Left ventricle myocardium inferior (tissue), 1 donor: ENCODE results near the gene DYSF. TPM values are rescaled to one million over a fixed set of nuclear protein-coding genes. Genes with fewer than 3 reads are reported as not detected.

Experiments
- DNase-seq: peaks from one replicate; pipeline ENCODE4 v3.0.0-alpha.2; 2020
- H3K27ac ChIP-seq: fragments of 200-600 bp; replicated peaks from 2 replicates; pipeline ENCODE4 v1.8.0; 2021
- H3K27me3 ChIP-seq: fragments of 200-600 bp; 2 replicates; pipeline ENCODE4 v1.8.0; 2021; ENCODE audit warnings: low read depth
- H3K36me3 ChIP-seq: fragments of 200-600 bp; 2 replicates; pipeline ENCODE4 v1.8.0; 2021
- H3K4me1 ChIP-seq: fragments of 200-600 bp; 2 replicates; pipeline ENCODE4 v1.8.0; 2021
- H3K4me3 ChIP-seq: fragments of 200-600 bp; 2 replicates; pipeline ENCODE4 v1.8.0; 2021; ENCODE audit warnings: mild to moderate bottlenecking, moderate library complexity
- H3K9me3 ChIP-seq: fragments of 200-600 bp; replicated peaks from 2 replicates; pipeline ENCODE4 v1.8.0; 2021
- intact Hi-C: fragments of 100-400 bp; cut with micrococcal nuclease; formaldehyde crosslinking; loops from one replicate; pipeline ENCODE4 v1.11.0; 2022
- total RNA-seq: library from RNA; stranded (reverse); fragmentation: NEBNext Ultra II Directional; extraction: Animal tissue kit (Norgen Biotek cat#: 25700); gene quantifications from one replicate; pipeline ENCODE4 v1.2.1, GENCODE V29; 2021
- TF ChIP-seq, protein P1 (sequence below): fragments of 200-600 bp; IDR thresholded peaks from 2 replicates; pipeline ENCODE4 v1.8.0; 2021; ENCODE audit warnings: antibody characterized with exemption, mild to moderate bottlenecking, borderline replicate concordance
- donor health status: DM: no; HTN: yes; CAD: no; lungs with severe emphysema.

The DYSF gene
- total RNA-seq, 1 donor from 2014 or later, result 48.2 TPM

DNA sequence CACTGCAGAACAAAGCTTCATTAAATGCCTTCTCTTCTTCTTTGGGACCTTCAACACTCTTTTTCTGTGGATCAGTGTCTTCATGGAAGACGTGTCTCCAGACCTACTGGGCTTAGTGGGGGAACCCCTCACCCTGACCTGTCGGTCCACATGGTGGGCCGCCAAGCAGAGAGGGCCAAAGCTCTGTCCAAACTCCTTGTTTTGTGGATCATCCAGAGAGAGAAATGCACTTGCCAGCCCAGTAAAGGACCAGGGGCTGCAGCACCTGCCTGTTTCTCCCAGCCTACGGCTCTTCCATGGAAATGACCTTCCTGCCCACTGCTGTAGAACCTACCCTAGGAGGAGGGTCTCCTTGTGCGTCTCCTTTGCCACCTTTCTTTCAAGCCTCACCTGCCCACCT, 25.9 kb downstream of the DYSF start:
- H3K27me3 ChIP-seq, result no peaks in the 10 kb centered on the region
- intact Hi-C loops, result no loop called here

DNA sequence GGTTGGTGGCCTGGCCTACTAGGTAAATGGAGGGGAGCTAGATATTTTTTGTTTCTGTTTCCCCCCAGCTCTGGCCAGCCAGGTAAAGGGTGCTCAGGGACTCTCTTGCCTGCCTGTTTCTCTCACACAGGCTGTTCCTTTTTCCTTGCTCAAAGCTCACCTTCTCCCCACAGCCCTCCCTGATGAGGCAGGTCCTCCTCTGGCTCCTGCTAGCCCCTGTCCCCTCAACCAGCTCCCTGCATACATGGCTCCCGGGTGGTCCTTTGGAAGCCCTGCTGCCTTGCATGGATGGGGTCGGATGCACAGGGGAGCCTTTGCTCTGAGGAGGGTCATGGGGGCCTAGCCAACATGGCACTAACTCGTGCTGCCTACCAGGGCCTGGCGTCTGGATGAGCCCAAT, 27.8 kb downstream of the DYSF start:
- Histone ChIP-seq H3K27me3 (no peaks in the 10 kb centered on the region), H3K4me3 (no peak overlapping the region), H3K9me3 (no peaks in the 10 kb centered on the region), H3K36me3 (peaks cover 34% of the 10 kb centered on the region), H3K4me1 (peaks cover 33% of the 10 kb centered on the region), H3K27ac (no peak overlapping the region)
- intact Hi-C loops, result no loop called here
- TF ChIP-seq, protein P1, sequence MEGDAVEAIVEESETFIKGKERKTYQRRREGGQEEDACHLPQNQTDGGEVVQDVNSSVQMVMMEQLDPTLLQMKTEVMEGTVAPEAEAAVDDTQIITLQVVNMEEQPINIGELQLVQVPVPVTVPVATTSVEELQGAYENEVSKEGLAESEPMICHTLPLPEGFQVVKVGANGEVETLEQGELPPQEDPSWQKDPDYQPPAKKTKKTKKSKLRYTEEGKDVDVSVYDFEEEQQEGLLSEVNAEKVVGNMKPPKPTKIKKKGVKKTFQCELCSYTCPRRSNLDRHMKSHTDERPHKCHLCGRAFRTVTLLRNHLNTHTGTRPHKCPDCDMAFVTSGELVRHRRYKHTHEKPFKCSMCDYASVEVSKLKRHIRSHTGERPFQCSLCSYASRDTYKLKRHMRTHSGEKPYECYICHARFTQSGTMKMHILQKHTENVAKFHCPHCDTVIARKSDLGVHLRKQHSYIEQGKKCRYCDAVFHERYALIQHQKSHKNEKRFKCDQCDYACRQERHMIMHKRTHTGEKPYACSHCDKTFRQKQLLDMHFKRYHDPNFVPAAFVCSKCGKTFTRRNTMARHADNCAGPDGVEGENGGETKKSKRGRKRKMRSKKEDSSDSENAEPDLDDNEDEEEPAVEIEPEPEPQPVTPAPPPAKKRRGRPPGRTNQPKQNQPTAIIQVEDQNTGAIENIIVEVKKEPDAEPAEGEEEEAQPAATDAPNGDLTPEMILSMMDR, result no peak
- DNase-seq, result no peak

More for the DNA sequence above, 25.9 kb downstream of the DYSF start:
- TF ChIP-seq, protein P1, result no peak
- no peak overlapping the region for H3K27ac ChIP-seq
- no peaks in the 10 kb centered on the region for H3K9me3 ChIP-seq
- H3K4me3 ChIP-seq, result no peak overlapping the region
- peaks cover 46% of the 10 kb centered on the region for H3K4me1 ChIP-seq
- DNase-seq, result no peak
- peaks cover 34% of the 10 kb centered on the region for H3K36me3 ChIP-seq

- Histone ChIP-seq H3K9me3 (no peaks in the 10 kb centered on the region), H3K4me3 (no peak overlapping the region), H3K27ac (no peak overlapping the region), H3K4me1 (peaks cover 33% of the 10 kb centered on the region), H3K27me3 (no peaks in the 10 kb centered on the region), H3K36me3 (peaks cover 34% of the 10 kb centered on the region)
- DNase-seq, result no peak
- TF ChIP-seq, protein P1, result no peak
- intact Hi-C loops, result no loop called here
Measured at GRCh38 chr2:71482055-71482454, 28.7 kb downstream of the DYSF start.

- Histone ChIP-seq H3K9me3 (no peaks in the 10 kb centered on the region), H3K27ac (no peak overlapping the region), H3K36me3 (peaks cover 34% of the 10 kb centered on the region), H3K4me1 (peaks cover 24% of the 10 kb centered on the region), H3K27me3 (no peaks in the 10 kb centered on the region), H3K4me3 (no peak overlapping the region)
- no peak for DNase-seq
- TF ChIP-seq, protein P1, result no peak
- intact Hi-C loops, result no loop called here
Measured at GRCh38 chr2:71483246-71483645, 29.9 kb downstream of the DYSF start.

- Histone ChIP-seq H3K27ac (no peak overlapping the region), H3K9me3 (no peaks in the 10 kb centered on the region), H3K4me1 (peaks cover 18% of the 10 kb centered on the region), H3K36me3 (peaks cover 34% of the 10 kb centered on the region), H3K27me3 (no peaks in the 10 kb centered on the region), H3K4me3 (no peak overlapping the region)
- no peak for DNase-seq
- TF ChIP-seq, protein P1, result no peak
- intact Hi-C loops, result no loop called here
Measured at GRCh38 chr2:71484354-71484753, 31.0 kb downstream of the DYSF start.
